ENCODE measurements around the gene GLYAT. TPM values are rescaled to one million over a fixed set of nuclear protein-coding genes. Genes with fewer than 3 reads are reported as not detected.

Gene GLYAT
- total RNA-seq, 1 donor from 2014 or later: not detected

DNA sequence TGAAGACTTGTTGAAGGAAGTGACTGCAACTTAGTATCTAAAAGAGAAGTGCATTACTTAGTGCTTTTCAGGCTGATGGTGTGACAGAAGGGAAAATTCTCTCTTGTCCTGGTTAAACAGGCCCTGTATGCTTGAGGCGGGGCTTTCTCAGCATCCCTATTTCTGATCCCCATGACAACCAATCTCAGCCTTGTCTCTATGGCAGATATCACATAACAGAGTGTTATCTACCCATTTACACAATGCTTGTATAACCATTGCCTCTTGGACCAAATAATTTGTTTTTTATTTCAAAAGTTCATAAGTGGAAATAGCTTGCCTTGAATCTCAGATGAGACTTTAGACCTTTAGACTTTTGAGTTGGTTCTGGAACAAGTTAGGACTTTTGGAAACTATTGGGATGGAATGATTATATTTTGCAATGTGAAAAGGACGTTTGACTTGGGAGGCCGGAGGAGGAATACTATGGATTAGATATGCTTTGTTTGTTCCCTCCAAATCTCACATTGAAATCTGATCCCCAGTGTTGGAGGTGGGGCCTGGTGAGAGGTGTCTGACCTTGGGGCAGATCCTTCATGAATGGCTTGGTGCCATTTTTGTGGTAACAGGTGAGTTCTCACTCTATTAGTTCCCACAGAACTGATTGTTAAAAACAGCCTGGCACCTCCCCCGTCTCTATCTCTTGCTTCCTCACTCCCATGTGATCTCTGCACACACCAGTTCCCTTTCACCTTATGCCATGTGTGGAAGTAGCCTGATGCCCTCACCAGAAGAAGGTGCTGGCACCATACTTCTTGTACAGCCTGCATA lies 3.1 kb upstream of the GLYAT start:
- peaks cover 2% of the 10 kb centered on the region for H3K9me3 Mint-ChIP-seq (ENCODE audit: low read depth)
- H3K36me3 Mint-ChIP-seq (ENCODE audit: low read depth): no peaks in the 10 kb centered on the region
- DNase-seq (ENCODE audit: low spot score): no peak
- no peak overlapping the region for H3K4me3 Mint-ChIP-seq (ENCODE audit: unreplicated experiment)
- no peak overlapping the region for H3K27ac Mint-ChIP-seq (ENCODE audit: unreplicated experiment)
- H3K27me3 Mint-ChIP-seq (ENCODE audit: low read depth): peaks cover 21% of the 10 kb centered on the region
- TF ChIP-seq, protein P1, sequence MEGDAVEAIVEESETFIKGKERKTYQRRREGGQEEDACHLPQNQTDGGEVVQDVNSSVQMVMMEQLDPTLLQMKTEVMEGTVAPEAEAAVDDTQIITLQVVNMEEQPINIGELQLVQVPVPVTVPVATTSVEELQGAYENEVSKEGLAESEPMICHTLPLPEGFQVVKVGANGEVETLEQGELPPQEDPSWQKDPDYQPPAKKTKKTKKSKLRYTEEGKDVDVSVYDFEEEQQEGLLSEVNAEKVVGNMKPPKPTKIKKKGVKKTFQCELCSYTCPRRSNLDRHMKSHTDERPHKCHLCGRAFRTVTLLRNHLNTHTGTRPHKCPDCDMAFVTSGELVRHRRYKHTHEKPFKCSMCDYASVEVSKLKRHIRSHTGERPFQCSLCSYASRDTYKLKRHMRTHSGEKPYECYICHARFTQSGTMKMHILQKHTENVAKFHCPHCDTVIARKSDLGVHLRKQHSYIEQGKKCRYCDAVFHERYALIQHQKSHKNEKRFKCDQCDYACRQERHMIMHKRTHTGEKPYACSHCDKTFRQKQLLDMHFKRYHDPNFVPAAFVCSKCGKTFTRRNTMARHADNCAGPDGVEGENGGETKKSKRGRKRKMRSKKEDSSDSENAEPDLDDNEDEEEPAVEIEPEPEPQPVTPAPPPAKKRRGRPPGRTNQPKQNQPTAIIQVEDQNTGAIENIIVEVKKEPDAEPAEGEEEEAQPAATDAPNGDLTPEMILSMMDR (IDR thresholded peaks at IDR 0.05): no peak
- no peaks in the 10 kb centered on the region for H3K4me1 Mint-ChIP-seq (ENCODE audit: low read depth)

DNA sequence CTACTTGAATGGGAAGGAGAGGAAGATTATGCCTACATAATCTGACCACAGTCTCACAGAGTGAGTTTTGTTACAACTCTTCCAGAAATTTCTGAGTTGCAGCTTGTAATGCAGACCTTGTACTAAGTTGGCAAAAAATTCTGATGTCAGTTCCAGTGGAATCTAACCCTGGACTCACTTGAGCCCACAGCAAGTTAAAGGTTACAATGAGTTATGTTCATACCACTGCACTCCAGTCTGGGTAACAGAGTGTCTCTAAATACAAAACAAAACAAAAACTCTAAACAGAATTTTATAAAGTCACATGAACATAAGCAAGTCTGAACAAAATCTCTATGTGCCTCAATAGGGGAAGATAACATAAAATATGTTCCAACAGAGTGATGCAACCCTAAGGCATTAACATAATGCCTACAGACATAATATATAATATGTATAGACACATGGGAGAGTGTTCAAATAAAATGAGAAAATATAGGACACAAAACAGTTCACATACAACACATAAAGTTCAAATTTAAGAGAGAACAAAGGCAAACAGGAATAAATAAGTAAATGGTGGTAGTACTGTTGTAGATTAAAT lies 1.1 kb downstream of the GLYAT start:
- Mint-ChIP-seq H3K36me3 (ENCODE audit: low read depth) (no peaks in the 10 kb centered on the region), H3K27me3 (ENCODE audit: low read depth) (peaks cover 26% of the 10 kb centered on the region), H3K9me3 (ENCODE audit: low read depth) (no peaks in the 10 kb centered on the region), H3K27ac (ENCODE audit: unreplicated experiment) (no peak overlapping the region), H3K4me3 (ENCODE audit: unreplicated experiment) (no peak overlapping the region), H3K4me1 (ENCODE audit: low read depth) (no peaks in the 10 kb centered on the region)
- no peak for DNase-seq (ENCODE audit: low spot score)
- TF ChIP-seq, protein P1 (IDR thresholded peaks at IDR 0.05): no peak

DNA sequence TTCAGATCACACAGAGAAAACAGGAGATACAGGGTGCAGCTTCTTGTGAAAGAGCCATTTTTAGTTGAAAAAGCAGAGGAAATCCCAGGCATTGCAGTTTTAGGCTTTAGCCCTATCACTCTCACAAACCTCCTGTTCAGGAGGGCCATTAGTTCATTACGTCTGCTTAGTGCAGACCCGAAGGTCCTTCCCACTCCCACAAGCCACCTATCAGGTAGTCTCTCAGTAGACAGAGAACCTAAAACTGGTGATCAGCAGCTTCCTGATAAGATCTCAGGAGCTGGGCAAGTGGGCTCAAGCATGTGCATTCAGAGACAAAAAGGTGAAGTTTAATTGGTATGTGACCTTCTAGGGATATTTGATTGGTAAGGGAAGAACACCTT lies 4.3 kb downstream of the GLYAT start:
- peaks cover 22% of the 10 kb centered on the region for H3K27me3 Mint-ChIP-seq (ENCODE audit: low read depth)
- no peaks in the 10 kb centered on the region for H3K4me1 Mint-ChIP-seq (ENCODE audit: low read depth)
- no peak overlapping the region for H3K4me3 Mint-ChIP-seq (ENCODE audit: unreplicated experiment)
- H3K36me3 Mint-ChIP-seq (ENCODE audit: low read depth): no peaks in the 10 kb centered on the region
- DNase-seq (ENCODE audit: low spot score): no peak
- H3K9me3 Mint-ChIP-seq (ENCODE audit: low read depth): no peaks in the 10 kb centered on the region
- no peak overlapping the region for H3K27ac Mint-ChIP-seq (ENCODE audit: unreplicated experiment)
- TF ChIP-seq, protein P1 (IDR thresholded peaks at IDR 0.05): no peak

DNA sequence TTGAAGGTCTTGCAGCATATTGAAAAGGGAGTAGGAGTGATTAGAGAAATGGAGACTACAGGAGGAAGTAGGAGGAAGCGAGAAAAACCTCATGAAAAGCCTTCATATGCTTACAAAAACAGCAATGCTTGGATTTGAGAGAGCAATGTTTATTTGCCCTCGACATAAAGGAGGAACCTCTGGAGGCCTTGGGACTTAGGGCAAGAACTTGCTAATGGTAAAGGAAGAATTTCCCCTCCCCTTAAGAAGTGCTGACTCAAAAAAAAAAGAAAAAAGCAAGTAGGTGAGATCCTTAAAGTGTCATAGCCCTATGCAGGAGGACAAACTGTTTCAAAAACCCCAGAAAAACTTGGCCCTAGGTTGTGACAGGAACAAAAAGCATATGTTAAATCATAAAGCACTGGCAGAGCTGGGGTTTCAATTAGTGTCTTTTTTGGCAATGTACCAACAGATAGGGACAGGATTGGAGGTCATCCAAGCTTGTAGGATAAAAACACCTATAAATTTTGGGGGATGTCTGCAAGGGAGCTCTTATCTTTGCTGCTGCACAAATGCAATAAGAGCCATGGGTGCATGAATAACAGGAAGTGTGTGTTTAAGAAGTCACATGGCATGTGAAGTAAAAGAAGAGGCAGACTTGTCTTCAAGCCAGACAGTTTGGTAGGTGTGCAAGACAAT lies 4.9 kb downstream of the GLYAT start:
- DNase-seq (ENCODE audit: low spot score): no peak
- H3K27ac Mint-ChIP-seq (ENCODE audit: unreplicated experiment): no peak overlapping the region
- H3K4me3 Mint-ChIP-seq (ENCODE audit: unreplicated experiment): no peak overlapping the region
- H3K36me3 Mint-ChIP-seq (ENCODE audit: low read depth): no peaks in the 10 kb centered on the region
- TF ChIP-seq, protein P1 (IDR thresholded peaks at IDR 0.05): no peak
- peaks cover 17% of the 10 kb centered on the region for H3K27me3 Mint-ChIP-seq (ENCODE audit: low read depth)
- H3K9me3 Mint-ChIP-seq (ENCODE audit: low read depth): no peaks in the 10 kb centered on the region
- no peaks in the 10 kb centered on the region for H3K4me1 Mint-ChIP-seq (ENCODE audit: low read depth)

DNA sequence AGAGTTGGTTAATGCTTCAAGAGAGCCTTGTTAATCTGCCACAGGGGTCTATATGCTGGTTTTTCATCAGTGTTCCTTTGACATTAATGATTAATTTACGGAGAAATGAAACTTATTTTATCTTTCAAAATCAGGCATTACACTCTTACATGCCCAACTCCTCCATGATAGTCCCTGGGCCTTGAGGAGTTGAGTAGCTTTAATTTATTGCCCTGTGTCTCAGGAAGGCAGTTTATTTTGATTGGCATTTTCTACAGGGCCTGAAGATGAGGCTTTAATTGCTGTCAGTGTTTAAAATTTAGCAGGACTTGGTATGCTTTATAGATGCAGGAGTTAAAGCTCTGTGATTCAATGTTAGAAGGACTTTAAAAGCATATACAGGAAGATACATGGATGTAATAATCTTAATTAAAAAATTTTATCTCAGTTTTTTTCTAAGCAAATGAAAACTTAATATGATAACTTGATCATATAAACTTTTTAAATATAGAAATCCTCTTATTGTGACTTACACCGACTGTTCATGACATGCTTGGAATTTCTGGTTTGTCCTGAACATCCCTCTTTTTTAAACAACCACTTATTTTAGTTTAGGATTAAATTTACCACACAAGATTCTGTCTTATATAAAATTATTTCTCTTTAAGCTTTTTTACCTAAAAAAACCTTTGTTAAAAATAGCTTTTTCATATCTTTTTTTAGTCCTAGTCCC lies 12.2 kb downstream of the GLYAT start:
- TF ChIP-seq, protein P1 (IDR thresholded peaks at IDR 0.05): no peak
- no peak for DNase-seq (ENCODE audit: low spot score)
- H3K27ac Mint-ChIP-seq (ENCODE audit: unreplicated experiment): no peak overlapping the region
- H3K4me1 Mint-ChIP-seq (ENCODE audit: low read depth): no peaks in the 10 kb centered on the region
- H3K9me3 Mint-ChIP-seq (ENCODE audit: low read depth): no peaks in the 10 kb centered on the region
- no peak overlapping the region for H3K4me3 Mint-ChIP-seq (ENCODE audit: unreplicated experiment)
- no peaks in the 10 kb centered on the region for H3K36me3 Mint-ChIP-seq (ENCODE audit: low read depth)
- H3K27me3 Mint-ChIP-seq (ENCODE audit: low read depth): peaks cover 2% of the 10 kb centered on the region
